CD1c-positive myeloid dendritic cell (primary cell): ENCODE results near the gene KCNB1.
"Not testable (repeated sequence)": the region's sequence is repeated elsewhere in the genome, so short reads cannot be mapped to it uniquely, and the experiment has no call there.

Source experiments
- DNase-seq: peaks from one replicate; pipeline ENCODE4 v3.0.0-alpha.2; 2016; ENCODE audit errors: extremely low spot score

KCNB1 gene

DNA sequence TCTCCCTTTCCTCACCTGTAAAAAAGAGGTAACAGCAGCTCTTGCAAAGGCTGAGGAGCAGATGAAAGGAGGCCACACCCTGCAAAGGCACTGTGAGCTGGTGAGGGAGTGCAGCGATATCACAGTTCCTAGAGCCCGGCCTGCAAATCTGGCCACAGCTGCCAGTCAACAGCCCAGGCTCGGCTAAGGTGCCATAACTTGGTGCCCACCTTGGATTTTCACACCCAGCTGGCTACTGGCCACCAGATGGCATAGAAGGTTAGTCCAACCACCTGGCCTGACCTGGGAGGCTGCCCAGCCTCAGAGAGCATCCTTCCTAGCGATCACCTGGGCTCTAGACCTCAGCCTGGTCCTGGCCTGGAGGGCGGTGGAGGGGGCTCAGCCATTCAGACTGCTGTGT is 46.8 kb downstream of the KCNB1 start:
- no peak for DNase-seq

- DNase-seq, result no peak
Measured at GRCh38 chr20:49433333-49433732, 49.1 kb downstream of the KCNB1 start.

GRCh38 chr20:49432550-49432949 is 49.9 kb downstream of the KCNB1 start:
- no peak for DNase-seq

DNA sequence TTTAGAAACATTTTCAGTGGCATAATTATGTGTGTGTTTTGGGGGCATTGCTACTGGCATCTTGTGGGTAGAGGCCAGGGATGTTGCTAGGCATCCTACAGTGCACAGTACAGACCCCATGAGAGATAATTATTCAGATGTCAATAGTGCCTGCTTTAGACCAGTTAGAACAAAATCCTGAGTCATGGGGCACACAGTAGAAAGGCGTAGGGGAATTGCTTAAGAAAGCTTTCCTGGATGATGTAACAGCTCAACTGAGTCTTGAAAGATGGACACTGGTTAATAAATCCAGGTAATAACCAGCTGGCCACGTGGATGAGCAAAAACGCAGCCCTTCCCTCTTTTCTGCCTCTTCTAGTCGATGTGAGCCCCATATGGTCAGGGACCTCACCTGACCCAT is 51.1 kb downstream of the KCNB1 start:
- DNase-seq, result no peak

- DNase-seq, result no peak
Measured at GRCh38 chr20:49430320-49430719, 52.1 kb downstream of the KCNB1 start.

- no peak for DNase-seq
Measured at GRCh38 chr20:49427751-49428518, 54.5 kb downstream of the KCNB1 start.

DNA sequence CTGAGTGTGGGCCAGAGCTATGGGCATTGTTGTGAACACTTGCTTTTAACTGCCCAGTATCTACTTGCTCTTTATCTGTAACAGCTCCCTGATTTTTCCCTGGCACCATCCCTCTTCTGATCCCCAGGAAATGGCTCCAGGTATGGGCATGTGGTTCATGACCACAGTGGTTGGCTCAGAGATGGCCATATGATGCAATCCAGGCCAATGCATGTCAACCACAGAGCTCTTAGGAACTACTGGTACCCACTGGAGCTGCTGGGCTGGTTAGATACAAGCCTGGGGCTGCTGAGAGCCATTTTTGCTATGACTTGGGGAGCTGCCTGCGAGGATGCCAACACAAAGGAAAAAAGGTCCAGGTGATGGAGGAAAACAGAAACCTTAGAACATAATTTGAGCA is 55.6 kb downstream of the KCNB1 start:
- no peak for DNase-seq

- no peak for DNase-seq
Measured at GRCh38 chr20:49426395-49426794, 56.1 kb downstream of the KCNB1 start.

- DNase-seq, result no peak
Measured at GRCh38 chr20:49424536-49424935, 57.9 kb downstream of the KCNB1 start.

DNA sequence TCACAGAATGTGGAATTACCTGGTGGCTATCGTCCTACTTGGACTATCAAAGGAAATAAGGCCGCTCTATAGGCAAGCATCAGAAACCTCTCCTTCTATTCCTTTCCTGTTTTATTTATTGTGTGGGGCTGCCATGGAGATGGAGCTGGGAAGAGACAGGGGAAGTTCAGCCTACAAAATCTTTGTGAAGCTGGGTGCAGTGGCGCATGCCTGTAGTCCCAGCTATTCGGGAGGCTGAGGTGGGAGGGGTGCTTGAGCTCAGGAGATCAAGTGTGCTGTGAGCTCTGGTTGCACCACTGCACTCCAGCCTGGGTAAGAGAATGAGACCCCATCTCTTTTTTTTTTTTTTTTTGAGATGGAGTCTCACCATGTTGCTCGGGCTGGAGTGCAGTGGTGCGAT is 60.3 kb downstream of the KCNB1 start:
- no peak for DNase-seq

DNA sequence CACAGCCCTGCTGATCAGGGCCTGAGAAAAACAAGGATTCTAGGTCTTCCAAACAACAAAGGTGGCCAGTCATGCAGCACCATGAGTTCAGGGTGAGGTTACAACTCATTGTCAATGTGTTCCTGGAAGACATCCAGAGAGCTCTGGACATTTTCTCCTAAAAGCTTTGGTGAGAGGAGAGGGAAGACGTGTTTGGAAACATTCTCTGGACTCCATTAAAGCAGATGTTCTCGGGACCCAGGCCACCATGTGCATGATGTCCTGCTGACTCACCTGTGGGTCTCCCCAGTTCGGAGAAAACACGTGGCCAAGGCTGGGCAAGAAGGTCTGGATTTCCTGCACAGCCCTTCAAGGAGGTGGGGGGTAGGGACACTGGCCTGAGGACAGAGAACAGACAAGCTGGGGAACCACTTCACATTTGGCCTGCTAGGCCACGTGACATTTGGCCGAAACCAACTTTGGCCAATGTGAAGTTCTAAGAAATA is 61.6 kb downstream of the KCNB1 start:
- DNase-seq, result no peak

DNA sequence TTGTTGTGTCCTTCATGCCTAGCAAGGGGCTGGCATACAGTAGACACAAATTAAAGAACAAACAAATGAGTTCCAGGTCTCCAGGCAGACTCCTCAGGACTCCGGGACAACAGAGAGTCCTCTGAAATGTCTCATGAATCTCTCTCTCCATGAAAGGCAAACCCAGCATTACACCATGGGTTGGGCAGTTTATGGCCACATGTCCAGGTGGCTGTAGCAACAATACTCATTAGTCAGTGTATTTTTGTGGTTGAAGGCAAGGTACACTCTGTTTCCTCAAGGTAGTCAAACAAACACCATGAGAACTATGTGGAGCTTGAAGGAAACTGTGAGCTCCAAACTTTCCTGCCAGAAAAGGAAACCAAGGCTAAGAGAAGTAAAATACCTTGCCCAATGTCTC is 62.2 kb downstream of the KCNB1 start:
- DNase-seq, result no peak

DNA sequence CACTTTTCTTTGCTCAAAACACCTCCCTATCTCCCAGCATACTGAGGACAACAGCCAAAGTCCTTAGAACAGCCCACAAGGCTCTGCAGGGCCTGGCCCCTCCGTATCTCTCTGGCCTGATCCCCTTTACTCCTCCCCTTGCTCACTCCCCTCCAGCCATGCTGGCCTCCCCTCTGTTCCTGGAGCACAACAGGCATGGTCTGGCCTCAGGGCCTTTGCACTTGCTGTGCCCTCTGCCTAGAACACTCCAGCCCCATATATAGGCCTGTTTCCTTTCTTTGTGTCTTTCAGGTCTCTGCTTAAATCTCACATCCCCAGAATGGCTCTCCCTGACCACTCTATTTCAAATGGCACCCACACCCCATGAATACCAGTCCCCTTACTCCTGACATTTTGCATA is 62.7 kb downstream of the KCNB1 start:
- DNase-seq, result no peak

DNA sequence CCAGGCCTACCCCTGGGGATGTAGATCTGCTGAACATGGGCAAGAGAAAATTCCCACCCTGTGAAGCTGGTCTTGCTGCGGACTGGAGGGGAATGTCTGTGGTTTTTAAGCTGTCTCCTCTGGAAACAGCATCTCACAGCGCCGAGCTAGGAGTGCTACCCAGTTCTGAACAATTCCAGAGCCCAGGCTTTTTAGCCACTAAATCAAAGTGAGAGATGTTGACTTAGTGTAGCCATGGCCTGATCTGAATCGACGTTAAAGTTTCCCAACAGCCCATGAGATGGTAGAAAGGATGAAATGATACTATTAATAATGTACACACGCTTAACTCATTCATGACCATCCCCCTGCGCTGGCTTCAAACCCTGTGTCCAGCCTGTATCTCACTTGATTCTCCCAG is 63.7 kb downstream of the KCNB1 start:
- no peak for DNase-seq

GRCh38 chr20:49417843-49418555 is 64.5 kb downstream of the KCNB1 start:
- no peak for DNase-seq

- no peak for DNase-seq
Measured at GRCh38 chr20:49415668-49416044, 66.8 kb downstream of the KCNB1 start.

GRCh38 chr20:49415005-49415667 is 67.3 kb downstream of the KCNB1 start:
- DNase-seq, result no peak

- no peak for DNase-seq
Measured at GRCh38 chr20:49413677-49414076, 68.8 kb downstream of the KCNB1 start.

DNA sequence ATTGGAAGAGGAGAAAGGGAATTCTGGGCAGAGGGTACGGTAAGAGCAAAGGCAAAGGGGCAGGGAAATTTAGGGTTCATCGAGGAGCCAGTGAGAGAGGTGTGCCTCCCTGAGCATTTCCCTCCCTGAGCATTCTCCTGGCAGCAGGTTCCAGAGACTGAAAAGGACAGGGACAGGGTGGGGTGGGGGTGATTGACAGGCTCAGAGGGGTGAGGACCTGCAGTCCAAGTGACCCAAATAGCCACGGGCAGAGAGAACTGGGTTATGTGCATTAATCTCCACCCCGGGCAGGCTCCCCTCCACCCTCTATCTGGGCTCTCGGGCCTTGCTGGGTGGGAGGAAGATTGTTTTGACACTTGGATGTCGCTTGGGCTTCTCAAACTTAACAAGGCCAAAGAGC is 69.5 kb downstream of the KCNB1 start:
- DNase-seq, result no peak

GRCh38 chr20:49412254-49412653 is 70.2 kb downstream of the KCNB1 start:
- DNase-seq, result no peak

GRCh38 chr20:49411221-49411925 is 71.1 kb downstream of the KCNB1 start:
- DNase-seq, result no peak

- DNase-seq, result not testable (repeated sequence)
Measured at GRCh38 chr20:49409975-49410621, 72.4 kb downstream of the KCNB1 start.
